Spleen (tissue), 11 donors: ENCODE measurements around the gene STRBP. TPM values are rescaled to one million over a fixed set of nuclear protein-coding genes. Genes with fewer than 3 reads are reported as not detected.
"Not testable (repeated sequence)": the region's sequence is repeated elsewhere in the genome, so short reads cannot be mapped to it uniquely, and the experiment has no call there.

Source experiments
- DNase-seq: peaks from one replicate; pipeline ENCODE4 v3.0.0-alpha.2; 2020
- H3K27ac ChIP-seq, 8 donors: fragments of 200-600 bp; sonication (generic) in 7 of 8; 1 replicate in 4 of 8; 2 replicates in 4 of 8; pipeline versions ENCODE4 v1.5.0 to v1.8.0; 2016 to 2021; ENCODE audit warnings: inconsistent platforms in 4 of 8, mild to moderate bottlenecking in 4 of 8, moderate library complexity in 1 of 8
- H3K27me3 ChIP-seq, 7 donors: fragments of 200-600 bp; sonication (generic) in 6 of 7; replicated peaks in 1 of 7; 1 replicate in 4 of 7; 2 replicates in 3 of 7; pipeline versions ENCODE4 v1.5.0 to v1.8.0; 2016 to 2021; ENCODE audit warnings: inconsistent platforms in 3 of 7, mild to moderate bottlenecking in 1 of 7
- H3K36me3 ChIP-seq, 6 donors: fragments of 200-600 bp; sonication (generic) in 5 of 6; 1 replicate in 4 of 6; 2 replicates in 2 of 6; pipeline versions ENCODE4 v1.5.0 to v1.8.0; 2016 to 2021; ENCODE audit warnings: inconsistent platforms in 2 of 6
- H3K4me1 ChIP-seq, 6 donors: fragments of 200-600 bp; sonication (generic) in 5 of 6; 1 replicate in 3 of 6; 2 replicates in 3 of 6; pipeline versions ENCODE4 v1.5.0 to v1.8.0; 2016 to 2021; ENCODE audit warnings: inconsistent platforms in 3 of 6
- H3K4me3 ChIP-seq, 8 donors: fragments of 200-600 bp; sonication (generic) in 7 of 8; 1 replicate in 4 of 8; 2 replicates in 4 of 8; pipeline versions ENCODE4 v1.5.0 to v1.8.0; 2016 to 2021; ENCODE audit warnings: inconsistent platforms in 4 of 8, mild to moderate bottlenecking in 4 of 8, moderate library complexity in 2 of 8
- H3K9me3 ChIP-seq, 8 donors: fragments of 200-600 bp; sonication (generic) in 7 of 8; 1 replicate in 4 of 8; 2 replicates in 4 of 8; pipeline versions ENCODE4 v1.5.0 to v1.8.0; 2016 to 2021; ENCODE audit warnings: inconsistent platforms in 4 of 8
- CTCF ChIP-seq, 11 experiments: fragments of 200-600 bp in 7 of 11; fragments of 450-650 bp in 4 of 11; sonication (generic) in 4 of 11; IDR thresholded peaks in 8 of 11; conservative IDR thresholded peaks in 3 of 11; 1 replicate in 7 of 11; 2 replicates in 4 of 11; pipeline versions ENCODE4 v1.4.0 to v1.8.0; 2016 to 2021; ENCODE audit warnings: antibody characterized with exemption in 11 of 11, inconsistent platforms in 4 of 11, mild to moderate bottlenecking in 1 of 11
- POLR2A ChIP-seq, 3 donors: fragments of 450-650 bp; IDR thresholded peaks; one replicate each; pipeline ENCODE4 v1.5.1; 2017; ENCODE audit warnings: antibody characterized with exemption in 3 of 3, mild to moderate bottlenecking in 1 of 3
- POLR2AphosphoS5 ChIP-seq, 3 donors: sonication (generic); formaldehyde crosslinking; IDR thresholded peaks; one replicate each; pipeline ENCODE4 v1.5.1; 2017; ENCODE audit warnings: antibody characterized with exemption in 3 of 3
- WGBS, 5 donors: extraction: QIAGEN DNeasy Blood & Tissue Kit in 3 of 5; methylation state at CpG; one replicate each; pipeline versions ENCODE4 v1.1.5 to v1.1.7; 2013 to 2018; 5-methylcytosine and 5-hydroxymethylcytosine counted together
- intact Hi-C: fragments of 100-400 bp; cut with DNase I; formaldehyde crosslinking; loops from one replicate; pipeline ENCODE4 v1.15.0; 2023; ENCODE audit warnings: low total_unique reads
- polyA plus RNA-seq, 3 donors: library from polyadenylated mRNA; stranded (reverse); fragments of 200-250 nt; gene quantifications; one replicate each; pipeline ENCODE4 v1.2.1, GENCODE V29; 2013
- total RNA-seq, 7 donors: library from RNA; depleted of rRNA in 3 of 7; stranded (reverse); fragments of >200 nt in 3 of 7; fragmentation: NEBNext Ultra II Directional in 4 of 7; extraction: Animal tissue kit (Norgen Biotek cat#: 25700) in 4 of 7; gene quantifications; one replicate each; pipeline versions ENCODE4 v1.1.0 to v1.2.1, GENCODE V29; 2016 to 2021
- donor health status: healthy with polysubstance abuse.
- donor health status: DM: no; HTN: no; CAD: no; lungs with moderate emphysema.
- donor health status: DM: no; HTN: no; CAD: no.
- donor health status: Bipolar disorder and iron deficiency.
- donor health status: healthy.
- donor health status: DM: no; HTN: no; CAD: no.
- donor health status: DM: yes; HTN: yes; CAD: no.

Gene STRBP
- total and polyA plus RNA-seq, 10 donors, result 23.8 to 57.1 (median 36.7) TPM

GRCh38 chr9:123191680-123192079 is 76.7 kb downstream of the STRBP start:
- no peak overlapping the region for H3K4me3 ChIP-seq
- H3K9me3 ChIP-seq, result peaks cover 0 to 3% (median 0%) of the 10 kb centered on the region in 8 donors
- no peak for DNase-seq
- intact Hi-C loops, result loop anchor here (10.0 kb wide), 1 partner anchor 57 kb away; no protein-coding TSS in a partner anchor
- TF ChIP-seq POLR2A (IDR thresholded peaks at IDR 0.05) (no peak), POLR2AphosphoS5 (IDR thresholded peaks at IDR 0.05) (no peak), CTCF (IDR thresholded peaks at IDR 0.05 in 8 of 11, conservative IDR thresholded peaks at IDR 0.05 in 3 of 11) (no peak)
- no peaks in the 10 kb centered on the region for H3K27me3 ChIP-seq
- H3K4me1 ChIP-seq, result peaks cover 0 to 29% (median 5%) of the 10 kb centered on the region in 6 donors
- no peak overlapping the region for H3K27ac ChIP-seq
- H3K36me3 ChIP-seq, result no peaks in the 10 kb centered on the region
- WGBS, 5 donors, result 78 to 85% (median 81%) methylated on average over 1 of the region's 1 CpG

GRCh38 chr9:123191260-123191659 is 77.1 kb downstream of the STRBP start:
- H3K9me3 ChIP-seq, result peaks cover 0 to 3% (median 0%) of the 10 kb centered on the region in 8 donors
- DNase-seq, result no peak
- H3K27me3 ChIP-seq, result no peaks in the 10 kb centered on the region
- TF ChIP-seq POLR2A (IDR thresholded peaks at IDR 0.05), result no peak
- TF ChIP-seq POLR2AphosphoS5 (IDR thresholded peaks at IDR 0.05), result no peak
- no peak for TF ChIP-seq CTCF (IDR thresholded peaks at IDR 0.05 in 8 of 11, conservative IDR thresholded peaks at IDR 0.05 in 3 of 11)
- H3K4me1 ChIP-seq, result peaks cover 0 to 33% (median 5%) of the 10 kb centered on the region in 6 donors
- H3K4me3 ChIP-seq, result no peak overlapping the region
- H3K27ac ChIP-seq, result no peak overlapping the region
- WGBS, 5 donors, result 59 to 82% (median 81%) methylated on average over 4 of the region's 4 CpGs
- no peaks in the 10 kb centered on the region for H3K36me3 ChIP-seq
- intact Hi-C loops, result loop anchor here (10.0 kb wide), 1 partner anchor 56 kb away; no protein-coding TSS in a partner anchor

GRCh38 chr9:123187131-123187530 is 81.3 kb downstream of the STRBP start:
- Histone ChIP-seq H3K4me1 (peaks cover 0 to 20% (median 5%) of the 10 kb centered on the region in 6 donors), H3K36me3 (peaks cover 0 to 12% (median 2%) of the 10 kb centered on the region in 6 donors), H3K27ac (no peak overlapping the region), H3K9me3 (peaks cover 0 to 3% (median 0%) of the 10 kb centered on the region in 8 donors), H3K4me3 (no peak overlapping the region), H3K27me3 (no peaks in the 10 kb centered on the region)
- WGBS, 5 donors, result 88 to 100% (median 96%) methylated on average over 1 of the region's 1 CpG
- TF ChIP-seq POLR2AphosphoS5 (IDR thresholded peaks at IDR 0.05), result no peak
- no peak for TF ChIP-seq POLR2A (IDR thresholded peaks at IDR 0.05)
- no peak for TF ChIP-seq CTCF (IDR thresholded peaks at IDR 0.05 in 8 of 11, conservative IDR thresholded peaks at IDR 0.05 in 3 of 11)
- intact Hi-C loops, result no loop called here
- DNase-seq, result no peak

- H3K4me3 ChIP-seq, H3K9me3 ChIP-seq, H3K27ac ChIP-seq, intact Hi-C loops, H3K27me3 ChIP-seq, DNase-seq: not testable (repeated sequence)
- peaks cover 0 to 12% (median 2%) of the 10 kb centered on the region in 6 donors for H3K36me3 ChIP-seq
- 94 to 100% (median 98%) methylated on average over 2 of the region's 2 CpGs for WGBS, 5 donors
- H3K4me1 ChIP-seq, result peaks cover 0 to 16% (median 0%) of the 10 kb centered on the region in 6 donors
Observed at GRCh38 chr9:123186029-123186428, 82.4 kb downstream of the STRBP start.
